ENCODE measurements around the gene IL1RAPL2. TPM values are rescaled to one million over a fixed set of nuclear protein-coding genes. Genes with fewer than 3 reads are reported as not detected.
"Not testable (repeated sequence)": the region's sequence is repeated elsewhere in the genome, so short reads cannot be mapped to it uniquely, and the experiment has no call there.

The IL1RAPL2 gene
- total and polyA plus RNA-seq, 4 donors = 2.0 TPM; not detected in 3

DNA sequence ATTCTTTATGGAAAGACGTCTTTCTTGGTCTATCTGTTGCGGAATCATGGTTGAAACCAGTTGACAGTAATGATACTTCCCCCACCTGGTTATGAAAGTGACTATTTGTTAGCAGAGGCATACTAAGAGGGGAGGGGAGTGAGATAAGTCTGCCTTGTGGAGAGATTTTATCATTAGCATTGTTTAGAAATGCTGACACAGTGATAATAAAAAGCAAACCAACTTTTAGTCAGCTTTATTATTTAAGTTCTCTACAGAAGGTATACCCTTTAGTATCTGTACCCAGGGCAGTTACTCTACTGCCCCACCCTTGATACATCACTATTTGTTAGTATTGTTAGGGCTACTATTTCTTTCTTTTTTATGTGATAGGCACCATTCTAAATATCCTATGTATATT lies 26.9 kb upstream of the IL1RAPL2 start:
- 74 to 95% methylated on average over 2 of the region's 2 CpGs for WGBS, 2 donors

GRCh38 chrX:104542447-104542846 lies 23.6 kb upstream of the IL1RAPL2 start:
- WGBS, 2 donors = 50 to 65% methylated on average over 2 of the region's 2 CpGs
- not testable (repeated sequence) for H3K27ac ChIP-seq (ENCODE audit: low read depth in 1 of 2, low read length in 1 of 2); H3K4me1 ChIP-seq (ENCODE audit: control insufficient read depth in 5 of 5, insufficient read depth in 5 of 5, low read length in 5 of 5); H3K9me3 ChIP-seq (ENCODE audit: control insufficient read depth in 4 of 4, insufficient read depth in 3 of 4, low read length in 3 of 4); DNase-seq; H3K36me3 ChIP-seq (ENCODE audit: control insufficient read depth in 4 of 4, insufficient read depth in 4 of 4, low read length in 4 of 4); ATAC-seq (ENCODE audit: insufficient read depth, low FRiP score); H3K4me3 ChIP-seq; H3K9ac ChIP-seq (ENCODE audit: insufficient read depth in 1 of 2, low read length in 2 of 2)
- peaks cover 0 to 17% (median 0%) of the 10 kb centered on the region in 3 donors for H3K27me3 ChIP-seq (ENCODE audit: control insufficient read depth in 3 of 3, insufficient read depth in 3 of 3, low read length in 2 of 3)

More for the DNA sequence above, 26.9 kb upstream of the IL1RAPL2 start:
- TF ChIP-seq CTCF (IDR thresholded peaks at IDR 0.05; ENCODE audit: control extremely low read depth, extremely low read depth) = no peak
- DNase-seq (no peak), ATAC-seq (ENCODE audit: insufficient read depth, low FRiP score) (no peak)
- H3K4me3 ChIP-seq = no peak overlapping the region
- H3K4me1 ChIP-seq (ENCODE audit: control insufficient read depth in 5 of 5, insufficient read depth in 5 of 5, low read length in 5 of 5) = no peaks in the 10 kb centered on the region
- H3K36me3 ChIP-seq (ENCODE audit: control insufficient read depth in 4 of 4, insufficient read depth in 4 of 4, low read length in 4 of 4) = no peaks in the 10 kb centered on the region
- H3K9me3 ChIP-seq (ENCODE audit: control insufficient read depth in 4 of 4, insufficient read depth in 3 of 4, low read length in 3 of 4) = peaks cover 0 to 2% (median 0%) of the 10 kb centered on the region in 4 donors
- H3K9ac ChIP-seq (ENCODE audit: insufficient read depth in 1 of 2, low read length in 2 of 2) = no peak overlapping the region
- peaks cover 0 to 8% (median 0%) of the 10 kb centered on the region in 3 donors for H3K27me3 ChIP-seq (ENCODE audit: control insufficient read depth in 3 of 3, insufficient read depth in 3 of 3, low read length in 2 of 3)
- H3K27ac ChIP-seq (ENCODE audit: low read depth in 1 of 2, low read length in 1 of 2) = no peak overlapping the region

GRCh38 chrX:104564335-104564734 lies 1.7 kb upstream of the IL1RAPL2 start:
- DNase-seq = no peak
- H3K36me3 ChIP-seq (ENCODE audit: control insufficient read depth in 4 of 4, insufficient read depth in 4 of 4, low read length in 4 of 4) = no peaks in the 10 kb centered on the region
- peaks cover 0 to 6% (median 0%) of the 10 kb centered on the region in 4 donors for H3K9me3 ChIP-seq (ENCODE audit: control insufficient read depth in 4 of 4, insufficient read depth in 3 of 4, low read length in 3 of 4)
- H3K27ac ChIP-seq (ENCODE audit: low read depth in 1 of 2, low read length in 1 of 2) = no peak overlapping the region
- WGBS, 2 donors = 61 to 71% methylated on average over 9 of the region's 9 CpGs
- ATAC-seq (ENCODE audit: insufficient read depth, low FRiP score) = no peak
- no peak overlapping the region for H3K4me3 ChIP-seq
- no peak overlapping the region for H3K9ac ChIP-seq (ENCODE audit: insufficient read depth in 1 of 2, low read length in 2 of 2)
- no peak for TF ChIP-seq CTCF (IDR thresholded peaks at IDR 0.05; ENCODE audit: control extremely low read depth, extremely low read depth)
- no peaks in the 10 kb centered on the region for H3K4me1 ChIP-seq (ENCODE audit: control insufficient read depth in 5 of 5, insufficient read depth in 5 of 5, low read length in 5 of 5)
- H3K27me3 ChIP-seq (ENCODE audit: control insufficient read depth in 3 of 3, insufficient read depth in 3 of 3, low read length in 2 of 3) = peaks cover 9 to 67% (median 43%) of the 10 kb centered on the region in 3 donors

GRCh38 chrX:104564921-104565703 lies 887 bp upstream of the IL1RAPL2 start:
- Histone ChIP-seq H3K4me1 (ENCODE audit: control insufficient read depth in 5 of 5, insufficient read depth in 5 of 5, low read length in 5 of 5) (no peaks in the 10 kb centered on the region), H3K27me3 (ENCODE audit: control insufficient read depth in 3 of 3, insufficient read depth in 3 of 3, low read length in 2 of 3) (peaks cover 9 to 73% (median 49%) of the 10 kb centered on the region in 3 donors), H3K27ac (ENCODE audit: low read depth in 1 of 2, low read length in 1 of 2) (no peak overlapping the region), H3K9me3 (ENCODE audit: control insufficient read depth in 4 of 4, insufficient read depth in 3 of 4, low read length in 3 of 4) (peaks cover 0 to 6% (median 0%) of the 10 kb centered on the region in 4 donors), H3K36me3 (ENCODE audit: control insufficient read depth in 4 of 4, insufficient read depth in 4 of 4, low read length in 4 of 4) (no peaks in the 10 kb centered on the region), H3K4me3 (no peak overlapping the region), H3K9ac (ENCODE audit: insufficient read depth in 1 of 2, low read length in 2 of 2) (no peak overlapping the region)
- WGBS, 2 donors = 5 to 39% methylated on average over 35 to 39 of the region's 39 CpGs
- DNase-seq (peak in 1 of 3 donors; percentile 7), ATAC-seq (ENCODE audit: insufficient read depth, low FRiP score) (no peak)
- TF ChIP-seq CTCF (IDR thresholded peaks at IDR 0.05; ENCODE audit: control extremely low read depth, extremely low read depth) = no peak

All from lung (tissue), 12 donors.